ENCODE measurements around the gene SRGAP2B.
"Not testable (repeated sequence)": the region's sequence is repeated elsewhere in the genome, so short reads cannot be mapped to it uniquely, and the experiment has no call there.

SRGAP2B gene

DNA sequence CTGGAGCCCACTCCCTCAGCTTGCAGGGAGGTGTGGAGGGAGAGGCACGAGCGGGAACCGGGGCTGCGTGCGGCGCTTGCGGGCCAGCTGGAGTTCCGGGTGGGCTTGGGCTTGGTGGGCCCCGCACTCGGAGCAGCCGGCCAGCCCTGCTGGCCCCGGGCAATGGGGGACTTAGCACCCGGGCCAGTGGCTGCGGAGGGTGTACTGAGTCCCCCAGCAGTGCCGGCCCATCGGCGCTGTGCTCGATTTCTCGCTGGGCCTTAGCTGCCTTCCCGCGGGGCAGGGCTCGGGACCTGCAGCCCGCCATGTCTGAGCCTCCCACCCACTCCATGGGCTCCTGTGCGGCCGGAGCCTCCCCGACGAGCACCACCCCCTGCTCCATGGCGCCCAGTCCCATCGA lies 104.5 kb downstream of the SRGAP2B start:
- not testable (repeated sequence) for DNase-seq

DNA sequence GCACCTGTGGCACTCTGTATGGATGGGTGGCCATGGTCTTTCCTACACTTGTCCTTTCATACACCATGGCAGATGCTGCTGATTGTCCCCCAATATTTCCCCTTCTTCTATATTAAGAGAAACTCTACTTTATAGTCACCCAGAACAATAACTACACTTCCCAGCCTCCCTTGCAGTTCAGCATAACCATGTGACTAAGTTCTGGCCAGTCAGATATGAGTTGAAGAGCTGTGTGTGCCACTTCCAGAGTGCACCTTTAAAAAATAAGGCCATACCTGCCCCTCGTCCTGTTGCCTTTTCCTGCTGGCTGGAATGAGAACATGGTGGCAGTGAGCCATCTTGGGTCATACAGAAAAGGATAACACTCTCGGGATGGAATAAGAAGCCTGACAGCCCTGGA lies 108.0 kb downstream of the SRGAP2B start:
- DNase-seq = not testable (repeated sequence)

DNA sequence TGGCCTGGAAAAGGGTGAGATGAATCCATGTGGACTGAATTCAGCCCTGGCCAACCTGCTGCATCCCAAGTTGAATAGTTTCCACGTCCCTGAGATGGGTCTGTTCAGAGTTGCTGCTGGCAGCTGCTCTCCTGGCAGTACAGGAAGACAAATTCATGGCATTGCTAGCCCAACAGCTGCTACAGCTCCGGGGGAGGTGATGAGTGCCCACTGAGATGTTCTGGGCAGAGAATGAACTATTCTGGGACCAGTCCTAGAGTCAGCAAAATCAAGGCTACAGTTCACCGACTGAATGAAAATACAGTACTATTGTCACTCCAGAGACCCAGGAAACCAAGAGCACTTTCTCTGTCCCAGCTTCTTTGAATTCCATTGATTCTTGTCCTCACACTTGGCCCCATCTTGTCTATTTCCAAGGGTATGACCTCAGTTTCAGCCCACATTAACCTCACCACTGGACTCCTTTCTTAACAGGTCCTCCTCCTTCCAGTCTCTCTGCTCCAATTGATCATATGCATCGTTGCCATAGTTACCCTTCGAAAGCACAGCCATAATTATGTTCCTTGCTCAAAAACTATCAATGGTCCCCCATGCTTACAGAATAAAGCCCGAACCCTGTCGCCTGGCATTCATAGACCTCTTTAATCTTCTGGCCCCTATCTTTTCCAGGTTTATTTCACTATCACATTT lies 108.8 kb downstream of the SRGAP2B start:
- not testable (repeated sequence) for DNase-seq

DNA sequence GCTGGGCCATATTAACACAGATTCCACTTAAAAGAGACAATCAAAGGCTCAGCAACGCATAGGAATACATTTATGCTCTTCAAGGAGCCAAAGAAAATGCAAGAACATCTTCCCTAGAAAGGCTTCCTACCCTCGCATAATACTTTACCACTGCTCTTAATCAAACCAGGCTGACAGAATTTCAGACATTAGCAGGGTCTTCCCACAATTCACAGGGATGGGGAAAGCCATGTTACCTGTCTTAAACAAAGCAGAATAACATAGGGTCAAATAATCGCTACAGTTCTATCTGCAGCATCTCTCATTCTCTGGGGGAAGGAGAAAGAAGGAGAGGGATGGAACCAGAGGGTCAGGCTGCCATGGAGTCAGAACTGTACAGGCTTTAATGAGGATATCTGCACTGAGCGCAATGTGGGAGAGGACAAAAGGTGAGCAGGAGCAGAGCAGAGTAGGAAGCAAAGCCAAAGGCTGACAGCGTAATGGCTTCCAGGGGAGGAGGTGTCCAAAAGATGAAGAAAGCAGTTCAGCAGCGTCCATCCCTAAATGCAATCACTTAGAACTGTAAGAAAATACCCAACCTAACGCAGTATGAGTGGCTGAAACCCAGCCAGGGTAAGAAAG lies 109.5 kb downstream of the SRGAP2B start:
- not testable (repeated sequence) for DNase-seq

DNA sequence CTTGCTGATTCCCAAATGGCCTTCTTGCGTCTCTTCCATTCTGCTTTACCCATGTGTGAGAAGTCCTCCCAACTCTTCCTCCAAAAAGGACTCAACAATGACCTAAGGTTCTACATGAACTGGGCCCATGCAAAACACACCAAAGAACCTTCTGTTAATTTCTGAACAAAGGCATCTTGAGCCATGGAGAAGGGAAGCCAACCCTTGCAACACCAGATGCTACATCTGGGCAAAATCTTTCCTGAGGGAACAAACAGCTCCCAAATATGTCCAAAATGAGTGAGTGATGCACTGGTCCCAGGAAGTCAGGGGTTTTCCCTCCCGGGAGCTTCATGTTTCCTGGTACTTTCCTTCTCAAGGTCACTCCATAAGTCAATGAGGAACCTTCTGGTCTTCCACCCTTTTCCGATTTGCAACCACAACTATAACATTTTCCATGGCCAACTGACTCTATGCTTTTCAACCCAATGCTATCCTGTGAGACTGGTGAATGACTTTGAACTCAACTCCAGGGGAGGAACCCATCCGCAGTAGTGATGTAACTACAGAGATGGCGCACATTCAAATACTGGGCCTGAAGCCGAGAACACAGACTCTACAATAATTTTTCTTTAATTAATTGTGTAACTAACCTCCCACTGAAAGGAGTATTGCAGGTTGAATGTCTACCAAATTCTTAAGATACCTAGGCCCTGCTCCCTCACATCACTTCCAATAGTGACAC lies 112.2 kb downstream of the SRGAP2B start:
- not testable (repeated sequence) for DNase-seq

DNA sequence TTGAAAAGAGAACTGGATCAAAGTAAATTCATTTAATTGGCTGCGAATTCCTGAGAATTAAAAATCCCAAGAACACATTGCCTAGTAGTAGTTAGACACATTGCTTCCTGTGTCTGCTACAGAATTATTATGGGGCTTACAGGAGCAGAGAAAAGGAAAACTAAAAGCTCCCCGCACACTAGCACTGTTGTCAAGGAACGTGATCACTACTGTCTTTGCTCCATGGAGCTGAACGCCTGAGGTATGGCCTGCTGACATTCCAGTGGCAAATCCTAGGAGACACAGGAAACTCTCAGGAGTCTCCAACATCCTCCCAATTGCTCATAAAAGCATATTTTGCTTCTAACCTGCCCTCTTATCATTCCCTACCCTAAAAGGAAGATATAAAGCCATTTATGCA lies 114.0 kb downstream of the SRGAP2B start:
- DNase-seq = not testable (repeated sequence)

DNA sequence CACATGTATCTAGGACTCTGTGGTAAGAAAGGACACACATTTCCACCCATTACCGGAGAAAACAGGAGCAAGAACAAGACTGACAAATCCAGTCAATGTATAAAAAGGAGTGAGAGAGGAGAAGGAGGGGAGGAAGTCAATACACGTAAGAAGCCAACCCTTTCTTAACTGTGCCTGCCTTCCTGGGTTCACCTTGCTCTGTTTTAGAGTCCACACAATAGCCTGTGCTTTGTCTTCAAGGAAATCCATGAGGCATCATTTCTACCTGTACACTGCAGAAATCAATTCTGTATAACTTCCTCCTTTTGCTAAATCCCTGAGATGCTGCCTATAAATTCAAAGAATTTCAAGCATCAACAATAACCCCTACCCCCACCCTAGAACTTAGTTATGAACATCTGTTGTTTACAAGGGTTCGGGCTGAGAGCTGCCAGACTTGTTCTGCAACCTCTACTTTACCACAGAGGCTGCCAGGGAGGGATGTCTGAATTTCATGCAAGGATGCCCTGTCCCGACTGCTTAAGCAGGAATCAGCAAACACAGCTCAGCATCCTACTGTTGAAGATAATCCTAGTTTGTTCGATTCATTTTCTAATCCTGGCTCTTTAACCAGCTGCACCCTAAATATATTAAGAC lies 115.0 kb downstream of the SRGAP2B start:
- DNase-seq = not testable (repeated sequence)

DNA sequence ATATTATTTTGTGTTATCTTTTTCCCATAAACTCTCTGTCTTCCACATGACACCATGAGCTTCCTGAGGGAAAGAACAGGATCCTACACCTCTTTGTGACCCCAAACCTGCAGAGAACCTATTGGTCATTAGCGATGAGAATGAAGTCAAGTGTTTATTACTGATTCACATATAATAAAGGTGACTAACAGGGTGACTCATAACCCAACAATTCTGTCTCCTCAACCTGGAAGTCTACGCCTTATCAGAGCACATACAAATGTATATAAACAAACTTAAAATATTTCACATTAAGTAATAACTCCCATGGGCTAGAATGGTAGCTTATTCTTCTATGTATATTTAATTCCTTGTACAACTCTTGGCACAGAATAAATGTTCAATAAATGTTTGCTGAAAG lies 117.3 kb downstream of the SRGAP2B start:
- not testable (repeated sequence) for DNase-seq

DNA sequence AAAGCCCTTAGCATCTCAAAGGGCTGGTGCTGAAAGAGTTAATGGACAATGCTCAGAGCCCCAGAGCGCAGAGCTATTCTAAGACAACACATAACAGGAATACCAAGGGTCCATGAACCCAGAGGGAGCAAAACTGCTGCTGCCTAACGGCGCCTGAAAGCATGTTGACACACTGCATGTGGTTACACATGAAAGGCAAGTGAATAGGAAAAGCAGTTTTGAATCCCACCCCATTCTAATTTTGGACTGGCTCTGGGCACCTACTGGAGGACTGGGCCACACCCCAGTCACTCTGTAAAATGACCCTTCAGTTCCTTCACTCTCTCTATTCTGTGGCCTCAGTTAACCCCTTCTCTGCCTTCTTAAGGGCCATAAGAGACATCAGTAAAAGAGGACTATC lies 123.2 kb downstream of the SRGAP2B start:
- not testable (repeated sequence) for DNase-seq

DNA sequence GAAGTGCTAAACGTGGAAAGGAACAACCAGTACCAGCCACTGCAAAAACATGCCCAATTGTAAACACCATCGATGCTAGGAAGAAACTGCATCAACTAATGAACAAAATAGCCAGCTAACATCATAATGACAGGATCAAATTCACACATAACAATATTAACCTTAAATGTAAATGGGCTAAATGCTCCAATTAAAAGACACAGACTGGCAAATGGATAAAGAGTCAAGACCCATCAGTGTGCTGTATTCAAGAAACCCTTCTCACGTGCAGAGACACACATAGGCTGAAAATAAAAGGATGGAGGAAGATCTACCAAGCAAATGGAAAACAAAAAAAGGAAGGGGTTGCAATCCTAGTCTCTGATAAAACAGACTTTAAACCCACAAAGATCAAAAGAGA lies 128.6 kb downstream of the SRGAP2B start:
- not testable (repeated sequence) for DNase-seq

DNA sequence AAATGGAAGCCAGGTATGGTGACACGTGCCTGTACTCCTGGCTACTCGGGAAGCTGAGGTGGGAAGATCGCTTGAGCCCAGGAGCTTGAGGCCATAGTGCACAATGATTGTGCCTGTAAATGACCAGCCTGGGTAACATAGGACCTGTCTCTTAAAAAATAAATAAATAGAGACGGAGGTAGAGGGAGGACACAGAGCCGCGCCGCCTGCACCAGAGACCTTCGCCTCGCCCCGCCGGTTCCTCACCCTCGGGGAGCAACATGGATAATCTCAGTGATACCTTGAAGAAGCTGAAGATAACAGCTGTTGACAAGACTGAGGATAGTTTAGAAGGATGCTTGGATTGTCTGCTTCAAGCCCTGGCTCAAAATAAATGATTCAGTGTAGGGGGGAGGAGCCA lies 130.4 kb downstream of the SRGAP2B start:
- not testable (repeated sequence) for DNase-seq

DNA sequence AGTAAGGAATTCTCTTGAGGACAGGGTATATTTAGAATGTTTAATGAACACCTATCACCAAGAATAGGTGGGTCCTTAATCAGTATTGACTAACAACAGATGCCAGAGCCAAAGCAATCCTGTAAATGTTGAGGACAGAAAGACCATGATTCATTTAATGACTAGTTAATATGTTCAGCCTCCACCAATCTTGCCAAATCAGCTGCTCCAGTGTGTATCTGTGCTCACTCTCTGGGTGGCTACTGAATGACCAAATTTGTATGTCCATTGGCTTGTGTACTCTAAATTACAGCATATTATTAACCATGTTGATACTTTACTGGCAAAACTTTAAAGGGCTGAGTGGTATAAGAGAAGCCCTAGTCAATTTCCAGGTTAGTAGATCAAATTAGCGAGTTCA lies 130.9 kb downstream of the SRGAP2B start:
- not testable (repeated sequence) for DNase-seq

DNA sequence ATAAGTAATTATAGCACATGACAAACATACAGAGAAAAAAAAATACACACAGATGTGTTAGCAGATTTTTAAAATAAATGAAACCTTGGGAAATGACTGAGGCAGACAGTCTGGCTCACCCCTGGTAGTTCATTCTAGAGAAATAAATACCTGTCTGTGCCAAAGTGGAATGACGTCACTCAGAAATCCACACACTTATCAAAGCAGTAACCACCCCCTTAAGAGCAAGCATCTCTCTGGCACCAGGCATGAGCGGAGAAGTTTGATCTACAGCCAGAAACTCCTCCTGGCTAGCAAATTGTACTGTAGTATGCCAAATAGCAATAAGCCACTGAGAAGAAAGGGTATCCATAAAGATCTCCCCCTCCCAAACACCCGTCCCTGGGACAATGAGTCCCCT lies 131.6 kb downstream of the SRGAP2B start:
- DNase-seq = not testable (repeated sequence)

DNA sequence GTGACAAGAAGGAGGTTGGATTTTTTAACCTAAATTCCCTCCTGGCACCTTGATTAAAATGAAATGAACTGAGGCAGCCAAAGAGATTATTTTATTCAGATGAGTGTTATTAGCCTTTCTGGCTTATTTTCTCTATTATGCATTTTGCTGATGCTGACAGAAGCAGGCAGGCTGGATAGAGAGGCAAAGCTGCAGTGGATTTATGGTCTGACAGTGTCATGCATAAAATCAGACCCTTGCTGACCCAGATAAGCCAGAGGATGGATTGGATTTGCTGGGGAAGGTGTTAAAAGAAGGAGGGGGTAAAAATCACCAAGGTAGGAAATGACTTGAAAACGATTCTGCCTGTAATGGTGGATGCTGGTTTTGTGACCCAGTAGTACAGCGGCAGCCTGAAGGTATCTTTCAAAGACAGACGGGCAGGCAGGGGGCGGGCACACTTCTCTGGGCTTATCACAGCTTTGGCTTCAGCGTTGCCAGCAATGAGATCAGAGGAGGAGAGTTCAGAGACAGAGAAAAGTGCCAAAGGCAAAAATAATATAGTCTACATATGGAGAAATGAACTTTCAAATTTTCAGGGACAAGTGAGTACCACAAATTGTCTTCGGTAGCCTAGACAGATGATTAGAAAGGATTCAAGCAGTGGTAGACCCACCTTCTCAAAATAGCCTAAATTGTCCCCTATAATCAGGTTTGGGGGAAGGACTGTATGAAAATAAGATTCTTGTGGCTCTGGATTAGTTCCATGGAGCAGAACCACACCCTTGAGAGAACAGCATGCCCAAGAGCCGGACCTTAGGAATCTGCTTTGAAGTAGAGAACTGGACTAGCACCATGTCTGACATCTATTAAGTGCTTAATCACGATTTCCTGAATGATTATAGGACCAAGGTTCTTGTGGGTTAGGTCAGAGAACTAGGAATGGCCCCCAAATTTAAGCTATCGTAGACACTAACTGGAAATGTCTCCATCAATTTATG lies 133.2 kb downstream of the SRGAP2B start:
- DNase-seq = not testable (repeated sequence)

DNA sequence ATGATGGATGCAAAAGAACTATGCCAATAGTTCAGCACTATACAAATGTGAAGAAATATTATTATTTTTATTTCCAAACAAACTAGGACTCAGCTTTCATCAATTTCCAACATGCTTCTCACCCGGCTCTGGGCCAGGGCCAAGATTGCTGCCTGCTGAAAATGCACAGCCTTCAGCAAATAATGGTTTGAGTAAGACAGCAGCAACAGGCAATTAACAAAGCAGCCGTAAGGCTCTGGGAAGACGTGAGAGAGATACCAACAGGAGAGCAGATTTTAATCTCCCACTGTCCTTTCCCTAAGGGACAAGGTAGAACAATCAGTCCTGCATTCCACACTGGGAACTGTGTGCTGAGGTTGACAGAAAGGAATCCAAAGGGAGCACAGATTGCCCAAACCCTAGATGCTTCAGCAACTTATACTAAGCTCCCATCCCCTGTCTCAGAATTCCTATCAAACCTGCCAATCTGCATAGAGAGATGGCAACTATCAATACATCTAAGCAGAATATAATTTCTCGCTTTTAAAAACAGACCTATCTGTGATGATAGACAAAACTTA lies 134.1 kb downstream of the SRGAP2B start:
- not testable (repeated sequence) for DNase-seq

DNA sequence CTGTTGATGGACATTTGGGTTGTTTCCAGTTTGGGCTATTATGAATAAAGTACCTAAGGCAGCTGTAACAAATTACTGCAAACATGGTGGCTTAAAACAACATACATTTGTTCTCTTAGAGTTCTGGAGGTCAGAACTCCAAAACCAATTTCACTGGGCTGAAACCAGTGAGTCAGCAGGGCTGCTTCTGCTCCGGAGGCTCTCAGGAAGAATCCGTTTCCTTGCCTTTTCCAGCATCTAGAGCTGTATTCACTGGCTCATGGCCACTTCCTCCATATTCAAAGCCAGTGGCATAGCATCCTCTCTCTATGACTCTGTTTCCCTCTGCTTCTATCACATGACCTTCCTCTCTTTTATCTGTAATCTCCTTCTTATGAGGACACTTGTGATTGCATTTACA lies 146.7 kb downstream of the SRGAP2B start:
- DNase-seq = not testable (repeated sequence)

DNA sequence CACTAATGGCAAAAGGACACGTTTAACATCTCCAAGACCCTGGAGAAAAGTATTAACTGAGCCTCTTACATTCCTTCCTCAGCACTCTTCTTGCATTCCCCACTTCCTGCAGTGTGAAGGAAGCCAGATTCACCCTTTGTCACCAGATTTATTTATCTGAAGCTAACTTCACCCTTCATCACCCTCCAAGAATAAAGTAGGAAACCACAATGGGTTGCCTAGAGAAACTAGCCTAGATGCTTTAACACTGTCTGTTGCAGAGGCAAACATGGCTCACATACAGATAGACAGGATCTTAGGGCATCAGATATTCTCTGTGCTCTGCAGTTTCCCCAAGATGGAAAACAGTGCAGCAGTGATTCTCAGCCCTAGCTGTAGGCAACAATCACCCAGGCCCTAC lies 147.6 kb downstream of the SRGAP2B start:
- not testable (repeated sequence) for DNase-seq

DNA sequence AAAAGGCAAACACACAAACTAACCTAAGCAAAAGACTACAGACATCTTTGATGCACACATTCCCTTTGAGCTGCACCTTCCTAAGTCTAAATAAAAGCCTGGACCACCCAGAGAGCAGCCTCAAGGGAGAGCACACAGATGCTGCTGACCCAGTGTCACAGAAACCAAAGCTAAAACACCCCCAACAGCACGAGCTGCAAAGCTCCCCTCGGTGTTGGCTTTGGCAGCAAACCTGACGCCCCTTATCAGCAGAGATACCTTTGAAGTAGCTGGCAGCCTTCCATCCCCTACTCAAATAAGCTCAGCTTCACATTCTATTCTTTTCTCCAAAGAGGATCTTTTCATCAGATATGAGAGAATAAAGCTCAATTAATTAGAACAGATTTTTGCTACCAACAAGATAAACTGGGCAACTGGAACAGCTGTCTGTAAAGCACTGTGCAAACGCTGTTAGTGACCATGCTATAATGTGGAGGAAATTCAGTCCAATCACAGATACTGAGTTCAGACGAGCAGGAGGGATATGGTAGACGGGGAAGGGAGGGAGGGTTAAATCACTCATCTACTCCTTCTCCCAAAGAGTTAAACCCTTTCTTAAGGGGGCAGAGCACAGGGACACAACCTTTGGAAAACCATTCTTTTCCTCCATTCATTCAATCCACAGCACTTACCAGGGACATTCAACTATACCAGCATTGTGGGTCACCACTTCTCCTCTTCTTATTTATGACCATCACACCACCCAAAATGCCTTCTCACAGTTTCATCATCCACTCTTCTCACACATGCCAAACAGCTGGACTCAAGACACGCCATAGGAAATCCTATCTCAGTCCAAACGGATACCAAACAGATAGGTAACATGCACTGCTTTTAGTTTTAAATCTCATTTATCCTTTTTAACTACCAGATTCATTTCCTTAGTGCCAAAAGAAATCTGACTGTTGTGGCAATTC lies 148.3 kb downstream of the SRGAP2B start:
- not testable (repeated sequence) for DNase-seq

DNA sequence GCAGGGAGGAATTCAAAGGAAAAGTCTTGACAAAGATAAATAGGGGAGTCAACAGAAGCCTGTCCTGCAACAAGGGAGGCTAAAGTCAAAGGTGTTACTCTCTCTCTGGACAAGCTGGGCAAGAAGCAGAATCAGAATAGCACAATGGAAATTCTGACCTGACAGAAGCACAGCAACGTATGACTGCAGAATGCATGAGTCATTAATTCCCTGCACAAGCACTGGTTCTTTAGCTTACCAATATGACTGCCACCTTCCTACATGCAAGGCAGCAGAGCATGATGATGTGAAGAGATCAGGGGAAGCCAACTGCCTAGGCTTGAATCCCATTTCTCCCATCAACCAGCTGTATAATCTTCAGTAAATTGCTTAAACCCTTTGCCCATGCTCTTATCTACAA lies 153.4 kb downstream of the SRGAP2B start:
- not testable (repeated sequence) for DNase-seq

DNA sequence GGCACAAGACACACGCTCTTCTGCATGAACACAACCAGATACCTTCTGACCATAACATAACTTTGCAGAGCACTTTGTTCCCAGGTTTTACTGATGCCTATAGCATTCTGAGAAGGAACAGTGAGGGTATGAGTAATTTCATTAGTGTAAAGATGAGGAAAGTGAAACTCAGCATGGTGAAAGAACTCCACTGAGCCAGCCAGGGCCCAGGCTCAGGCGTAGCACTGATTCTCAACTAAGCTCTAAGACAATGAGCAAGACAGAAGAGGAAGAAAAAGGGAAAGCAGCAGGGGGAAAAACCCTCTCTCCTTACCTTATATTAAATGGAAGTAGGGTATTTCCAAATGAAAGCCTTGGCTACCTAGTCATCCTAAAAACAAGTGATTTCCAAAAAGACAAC lies 155.1 kb downstream of the SRGAP2B start:
- DNase-seq = not testable (repeated sequence)

DNA sequence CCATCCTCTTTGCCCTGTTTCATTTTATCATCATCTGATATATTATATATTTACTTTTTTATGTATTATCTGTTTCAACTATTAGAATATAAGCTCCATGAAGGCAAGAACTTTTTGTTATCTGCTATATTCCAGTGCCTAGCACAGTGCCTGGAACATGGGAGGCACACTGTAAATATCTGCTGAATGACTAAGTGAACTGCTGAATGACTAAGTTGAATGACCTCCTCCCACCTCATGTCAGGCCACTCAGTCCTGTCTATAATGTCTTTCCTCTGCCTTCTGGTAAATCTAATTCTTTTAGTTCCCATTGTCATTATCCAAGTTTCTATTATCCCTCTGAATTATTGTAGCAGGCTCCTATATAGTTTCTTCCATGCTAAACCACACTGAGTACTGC lies 156.5 kb downstream of the SRGAP2B start:
- DNase-seq = not testable (repeated sequence)
